SK-N-SH (cell line): Measurements from ENCODE around the gene CHST1.

Source experiments
- EP300 ChIP-seq, 2 experiments: IDR thresholded peaks; 2 replicates each; pipeline versions ENCODE4 v1.4.0 to v1.6.1; 2012; ENCODE audit warnings: borderline replicate concordance in 1 of 2, low read depth in 1 of 2, low read length in 1 of 2
- EZH2phosphoT487 ChIP-seq: fragments of 200-600 bp; sonication (generic); IDR thresholded peaks from 2 replicates; pipeline ENCODE4 v1.6.1; 2017; ENCODE audit warnings: low read depth, mixed run types, mild to moderate bottlenecking, antibody characterized with exemption, moderate library complexity, borderline replicate concordance
- FOSL2 ChIP-seq: IDR thresholded peaks from 2 replicates; pipeline ENCODE4 v1.4.0; 2012; ENCODE audit warnings: low read depth, mild to moderate bottlenecking, moderate library complexity, borderline replicate concordance
- MAX ChIP-seq: IDR thresholded peaks from 2 replicates; pipeline ENCODE4 v1.4.0; 2012; ENCODE audit warnings: low read depth
- PBX3 ChIP-seq: IDR thresholded peaks from 2 replicates; pipeline ENCODE4; 2012
- POLR2AphosphoS5 ChIP-seq: IDR thresholded peaks from 2 replicates; pipeline ENCODE4 v1.6.1; 2012; ENCODE audit warnings: low read depth, low read length
- RCOR1 ChIP-seq: fragments of 150-350 bp; IDR thresholded peaks from 2 replicates; pipeline ENCODE4 v1.6.1; 2017; ENCODE audit warnings: antibody characterized with exemption, low read length
- RFX5 ChIP-seq: IDR thresholded peaks from 2 replicates; pipeline ENCODE4 v1.6.1; 2012; ENCODE audit warnings: mild to moderate bottlenecking, improper control_type of control experiment, low read length
- TAF1 ChIP-seq: IDR thresholded peaks from 2 replicates; pipeline ENCODE4 v1.6.1; 2012; ENCODE audit warnings: low read depth, mild to moderate bottlenecking, low read length, moderate library complexity, borderline replicate concordance
- YY1 ChIP-seq: IDR thresholded peaks from 2 replicates; pipeline ENCODE4 v1.4.0; 2012; ENCODE audit warnings: low read depth, mild to moderate bottlenecking
- TF ChIP-seq, protein P1 (sequence below): fragments of 200-600 bp; sonication (generic); IDR thresholded peaks from 2 replicates; pipeline ENCODE4 v1.6.1; 2017; ENCODE audit warnings: antibody characterized with exemption, mild to moderate bottlenecking, moderate library complexity
- TF ChIP-seq, protein P2 (sequence below): IDR thresholded peaks from 2 replicates; pipeline ENCODE4 v1.4.0; 2012; ENCODE audit warnings: low read depth, borderline replicate concordance
- TF ChIP-seq, protein P3 (sequence below): IDR thresholded peaks from 2 replicates; pipeline ENCODE4 v1.4.0; 2012; ENCODE audit warnings: low read depth, borderline replicate concordance

GRCh38 chr11:45615182-45615792, 50.1 kb downstream of the CHST1 start:
- TF ChIP-seq, protein P1, sequence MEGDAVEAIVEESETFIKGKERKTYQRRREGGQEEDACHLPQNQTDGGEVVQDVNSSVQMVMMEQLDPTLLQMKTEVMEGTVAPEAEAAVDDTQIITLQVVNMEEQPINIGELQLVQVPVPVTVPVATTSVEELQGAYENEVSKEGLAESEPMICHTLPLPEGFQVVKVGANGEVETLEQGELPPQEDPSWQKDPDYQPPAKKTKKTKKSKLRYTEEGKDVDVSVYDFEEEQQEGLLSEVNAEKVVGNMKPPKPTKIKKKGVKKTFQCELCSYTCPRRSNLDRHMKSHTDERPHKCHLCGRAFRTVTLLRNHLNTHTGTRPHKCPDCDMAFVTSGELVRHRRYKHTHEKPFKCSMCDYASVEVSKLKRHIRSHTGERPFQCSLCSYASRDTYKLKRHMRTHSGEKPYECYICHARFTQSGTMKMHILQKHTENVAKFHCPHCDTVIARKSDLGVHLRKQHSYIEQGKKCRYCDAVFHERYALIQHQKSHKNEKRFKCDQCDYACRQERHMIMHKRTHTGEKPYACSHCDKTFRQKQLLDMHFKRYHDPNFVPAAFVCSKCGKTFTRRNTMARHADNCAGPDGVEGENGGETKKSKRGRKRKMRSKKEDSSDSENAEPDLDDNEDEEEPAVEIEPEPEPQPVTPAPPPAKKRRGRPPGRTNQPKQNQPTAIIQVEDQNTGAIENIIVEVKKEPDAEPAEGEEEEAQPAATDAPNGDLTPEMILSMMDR = no peak
- TF ChIP-seq RCOR1 (no peak), EP300 (IDR thresholded peaks at IDR 0.05; ENCODE audit: borderline replicate concordance in 1 of 2, low read depth in 1 of 2, low read length in 1 of 2) (no peak), TAF1 (no peak), POLR2AphosphoS5 (no peak), EZH2phosphoT487 (no peak), MAX (no peak), PBX3 (no peak), RFX5 (no peak), FOSL2 (no peak), YY1 (no peak)
- TF ChIP-seq, protein P2, sequence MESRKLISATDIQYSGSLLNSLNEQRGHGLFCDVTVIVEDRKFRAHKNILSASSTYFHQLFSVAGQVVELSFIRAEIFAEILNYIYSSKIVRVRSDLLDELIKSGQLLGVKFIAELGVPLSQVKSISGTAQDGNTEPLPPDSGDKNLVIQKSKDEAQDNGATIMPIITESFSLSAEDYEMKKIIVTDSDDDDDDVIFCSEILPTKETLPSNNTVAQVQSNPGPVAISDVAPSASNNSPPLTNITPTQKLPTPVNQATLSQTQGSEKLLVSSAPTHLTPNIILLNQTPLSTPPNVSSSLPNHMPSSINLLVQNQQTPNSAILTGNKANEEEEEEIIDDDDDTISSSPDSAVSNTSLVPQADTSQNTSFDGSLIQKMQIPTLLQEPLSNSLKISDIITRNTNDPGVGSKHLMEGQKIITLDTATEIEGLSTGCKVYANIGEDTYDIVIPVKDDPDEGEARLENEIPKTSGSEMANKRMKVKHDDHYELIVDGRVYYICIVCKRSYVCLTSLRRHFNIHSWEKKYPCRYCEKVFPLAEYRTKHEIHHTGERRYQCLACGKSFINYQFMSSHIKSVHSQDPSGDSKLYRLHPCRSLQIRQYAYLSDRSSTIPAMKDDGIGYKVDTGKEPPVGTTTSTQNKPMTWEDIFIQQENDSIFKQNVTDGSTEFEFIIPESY = no peak
- TF ChIP-seq, protein P3, sequence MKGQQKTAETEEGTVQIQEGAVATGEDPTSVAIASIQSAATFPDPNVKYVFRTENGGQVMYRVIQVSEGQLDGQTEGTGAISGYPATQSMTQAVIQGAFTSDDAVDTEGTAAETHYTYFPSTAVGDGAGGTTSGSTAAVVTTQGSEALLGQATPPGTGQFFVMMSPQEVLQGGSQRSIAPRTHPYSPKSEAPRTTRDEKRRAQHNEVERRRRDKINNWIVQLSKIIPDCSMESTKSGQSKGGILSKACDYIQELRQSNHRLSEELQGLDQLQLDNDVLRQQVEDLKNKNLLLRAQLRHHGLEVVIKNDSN = no peak
